Activated CD4-positive, alpha-beta memory T cell treated with anti-CD3 and anti-CD28 coated beads for 36 hours (primary cell): ENCODE measurements around the gene ALPP. TPM values are rescaled to one million over a fixed set of nuclear protein-coding genes. Genes with fewer than 3 reads are reported as not detected.
"Not testable (repeated sequence)": the region's sequence is repeated elsewhere in the genome, so short reads cannot be mapped to it uniquely, and the experiment has no call there.

Experiments
- CTCF ChIA-PET: fragments of 350-600 bp; sonication (Branson Sonifier 250); formaldehyde crosslinking; loops from one replicate; lab custom pipeline; 2021; ENCODE audit warnings: antibody characterized with exemption, inconsistent platforms; lab: Charles Lee
- POLR2A ChIA-PET: fragments of 350-600 bp; sonication (Branson Sonifier 250); formaldehyde crosslinking; loops from one replicate; lab custom pipeline; 2021; ENCODE audit warnings: antibody characterized with exemption; lab: Charles Lee
- DNase-seq: peaks from one replicate; pipeline ENCODE4 v3.0.0-alpha.2; 2020
- H3K27ac Mint-ChIP-seq: one replicate; pipeline ENCODE4 v1.8.0; 2021; ENCODE audit warnings: mixed read lengths
- H3K27me3 Mint-ChIP-seq: one replicate; pipeline ENCODE4 v1.8.0; 2021; ENCODE audit warnings: mixed read lengths
- H3K36me3 Mint-ChIP-seq: one replicate; pipeline ENCODE4 v1.8.0; 2021; ENCODE audit warnings: mixed read lengths
- H3K4me1 Mint-ChIP-seq: one replicate; pipeline ENCODE4 v1.8.0; 2021; ENCODE audit warnings: low read depth, mixed read lengths
- H3K4me3 Mint-ChIP-seq: one replicate; pipeline ENCODE4 v1.8.0; 2021; ENCODE audit warnings: mild to moderate bottlenecking, mixed read lengths
- H3K9me3 Mint-ChIP-seq: one replicate; pipeline ENCODE4 v1.8.0; 2021; ENCODE audit warnings: mixed read lengths
- intact Hi-C: fragments of 100-400 bp; cut with micrococcal nuclease; formaldehyde crosslinking; loops from one replicate; pipeline ENCODE4 v1.15.1; 2023
- total RNA-seq, 2 experiments: library from RNA; stranded (reverse); gene quantifications; one replicate each; pipeline ENCODE4 v1.2.3, GENCODE V29; 2021

Gene ALPP
- total RNA-seq, 2 experiments from 2014 or later: not detected

GRCh38 chr2:232335859-232336215 is 42.7 kb upstream of the ALPP start:
- POLR2A ChIA-PET: no interaction called here
- H3K27me3 Mint-ChIP-seq: no peaks in the 10 kb centered on the region
- no peaks in the 10 kb centered on the region for H3K36me3 Mint-ChIP-seq
- no peak overlapping the region for H3K4me3 Mint-ChIP-seq
- no peak for DNase-seq
- no peaks in the 10 kb centered on the region for H3K9me3 Mint-ChIP-seq
- CTCF ChIA-PET: interaction anchor here (0.5 to 1.9 kb wide), 6 partner anchors 9 to 395 kb away, joined by 3 to 9 read pairs (median 3); no protein-coding TSS in a partner anchor
- intact Hi-C loops: loop anchor here (2.0 kb wide), 1 partner anchor 105 kb away; no protein-coding TSS in a partner anchor
- H3K4me1 Mint-ChIP-seq: no peaks in the 10 kb centered on the region
- H3K27ac Mint-ChIP-seq: no peak overlapping the region

DNA sequence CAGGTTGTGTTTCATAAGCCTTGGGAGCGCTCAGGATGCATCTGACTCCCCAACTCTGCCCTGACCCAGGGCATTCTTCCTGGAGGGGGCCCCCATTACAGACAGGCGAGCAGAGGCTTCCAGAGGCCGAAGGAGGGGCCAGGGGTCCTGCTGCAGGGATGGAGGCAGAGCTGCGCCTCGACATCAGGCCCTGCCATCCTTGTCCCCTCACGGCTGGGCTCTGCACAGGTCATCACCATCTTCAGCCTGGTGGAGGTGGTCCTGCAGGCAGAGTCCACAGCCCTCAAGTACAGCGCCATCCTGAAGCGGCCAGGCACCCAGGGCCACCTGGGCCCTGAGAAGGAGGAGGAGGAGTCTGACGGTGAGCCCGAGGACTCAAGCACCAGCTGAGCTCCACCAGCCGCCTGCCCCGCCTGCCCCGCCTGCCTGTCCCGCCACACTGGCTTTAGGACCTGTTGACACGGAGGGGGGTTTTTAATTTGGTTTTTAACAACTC is 42.3 kb upstream of the ALPP start:
- intact Hi-C loops: no loop called here

DNA sequence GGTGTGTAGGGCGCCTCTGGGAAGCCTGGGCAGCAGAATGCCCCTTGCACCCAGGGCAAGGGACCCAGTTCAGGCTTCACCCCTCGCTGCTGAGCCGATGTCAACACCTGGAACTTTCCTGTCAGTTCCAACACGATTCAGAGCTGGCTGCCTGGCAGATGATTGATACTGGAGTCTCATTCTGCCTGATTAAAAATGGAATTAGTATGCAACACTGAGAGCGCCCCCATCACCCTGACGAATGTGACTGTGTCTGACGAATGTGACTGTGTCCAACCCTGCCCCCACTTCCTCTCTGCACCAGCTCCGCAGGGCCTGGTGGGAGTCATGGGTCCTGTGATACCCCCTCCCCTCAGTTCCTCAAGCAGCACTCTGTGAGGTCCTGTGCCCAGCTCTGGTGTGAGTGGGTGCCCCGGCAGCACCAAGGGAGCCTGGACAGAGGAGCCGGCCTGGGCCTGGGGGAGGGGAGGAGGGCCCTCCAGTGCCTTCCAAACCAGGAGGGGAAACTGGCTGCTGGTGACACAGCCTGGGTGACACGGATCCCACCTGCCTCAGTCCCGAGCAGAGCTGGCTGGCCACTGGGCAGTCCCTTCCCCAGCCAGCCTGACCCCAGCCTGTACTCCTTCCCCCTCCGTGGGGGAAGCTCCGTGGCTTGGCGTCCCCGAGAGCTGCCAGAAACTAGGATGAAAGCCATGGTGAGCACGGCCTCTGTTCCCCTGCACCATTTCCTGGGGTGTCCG is 41.4 kb upstream of the ALPP start:
- H3K27me3 Mint-ChIP-seq: no peaks in the 10 kb centered on the region
- DNase-seq: peak; percentile 3
- CTCF ChIA-PET: interaction anchor here (0.6 to 1.9 kb wide), 5 partner anchors 15 to 102 kb away, joined by 3 to 9 read pairs (median 5); no protein-coding TSS in a partner anchor
- intact Hi-C loops: no loop called here
- no peaks in the 10 kb centered on the region for H3K9me3 Mint-ChIP-seq
- no peak overlapping the region for H3K4me3 Mint-ChIP-seq
- no peaks in the 10 kb centered on the region for H3K4me1 Mint-ChIP-seq
- H3K36me3 Mint-ChIP-seq: no peaks in the 10 kb centered on the region
- POLR2A ChIA-PET: no interaction called here
- H3K27ac Mint-ChIP-seq: no peak overlapping the region

More for the DNA sequence above, 42.3 kb upstream of the ALPP start:
- no peak overlapping the region for H3K4me3 Mint-ChIP-seq
- ChIA-PET CTCF (interaction anchor here (0.5 to 1.9 kb wide), 7 partner anchors 9 to 186 kb away, joined by 3 to 9 read pairs (median 3); no protein-coding TSS in a partner anchor), POLR2A (no interaction called here)
- H3K4me1 Mint-ChIP-seq: no peaks in the 10 kb centered on the region
- no peaks in the 10 kb centered on the region for H3K27me3 Mint-ChIP-seq
- no peak overlapping the region for H3K27ac Mint-ChIP-seq
- no peaks in the 10 kb centered on the region for H3K36me3 Mint-ChIP-seq
- no peak for DNase-seq
- H3K9me3 Mint-ChIP-seq: no peaks in the 10 kb centered on the region

DNA sequence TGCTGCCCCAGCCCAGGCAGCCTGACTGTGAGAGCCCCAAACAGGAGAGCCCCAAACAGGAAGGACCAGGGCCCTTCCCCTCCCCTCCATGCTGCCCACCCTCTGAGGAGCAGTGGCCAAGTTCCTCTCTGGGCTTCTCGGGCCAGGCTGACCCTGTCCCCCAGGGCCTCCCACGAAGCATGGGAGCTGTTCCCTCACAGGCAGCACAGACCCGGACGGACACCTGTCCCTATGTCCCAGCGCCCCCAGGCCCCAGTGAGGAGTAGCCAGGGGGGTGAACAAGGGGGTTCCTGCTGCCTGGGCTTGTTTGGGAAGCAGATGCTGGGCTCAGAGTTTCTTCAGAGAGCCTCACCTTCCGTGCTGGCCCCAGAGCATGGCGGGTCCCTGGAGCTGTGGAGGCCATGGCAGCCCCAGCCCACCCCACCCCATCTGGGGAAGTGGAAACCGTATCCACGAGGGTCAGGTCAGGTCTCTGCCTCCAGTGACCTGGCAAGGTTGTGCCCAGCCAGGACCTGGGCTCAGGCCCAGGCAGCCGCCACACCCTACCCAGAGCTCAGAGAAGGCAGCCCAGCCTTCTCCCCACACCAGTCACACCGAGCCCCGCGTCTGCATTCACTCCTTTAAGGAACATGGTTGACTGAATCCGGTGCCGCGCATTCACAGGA is 40.3 kb upstream of the ALPP start:
- intact Hi-C loops, H3K36me3 Mint-ChIP-seq, H3K27ac Mint-ChIP-seq, CTCF ChIA-PET, POLR2A ChIA-PET, H3K4me1 Mint-ChIP-seq, H3K4me3 Mint-ChIP-seq, H3K27me3 Mint-ChIP-seq, H3K9me3 Mint-ChIP-seq: not testable (repeated sequence)
- DNase-seq: peak; percentile 5

DNA sequence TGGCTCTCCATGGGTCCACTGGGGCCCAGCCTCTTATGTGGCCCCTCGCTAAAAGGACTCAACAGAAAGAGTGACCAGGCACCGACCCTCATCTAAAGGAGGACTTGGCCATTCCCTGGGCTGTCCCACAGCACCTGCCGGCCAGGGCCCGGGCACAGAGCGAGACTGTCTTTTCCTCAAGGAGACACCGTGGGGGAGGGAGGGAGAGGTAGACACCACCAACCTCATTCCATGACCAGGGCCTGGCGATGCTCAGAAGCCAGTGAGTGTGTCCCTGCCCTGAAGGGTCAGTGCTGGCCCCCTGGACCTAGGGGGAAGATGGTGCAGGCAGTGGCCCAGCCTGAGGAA is 39.8 kb upstream of the ALPP start:
- Mint-ChIP-seq H3K4me1 (no peaks in the 10 kb centered on the region), H3K36me3 (no peaks in the 10 kb centered on the region), H3K9me3 (no peaks in the 10 kb centered on the region), H3K27me3 (no peaks in the 10 kb centered on the region), H3K4me3 (no peak overlapping the region), H3K27ac (no peak overlapping the region)
- POLR2A ChIA-PET: no interaction called here
- DNase-seq: no peak
- intact Hi-C loops: no loop called here
- CTCF ChIA-PET: no interaction called here

DNA sequence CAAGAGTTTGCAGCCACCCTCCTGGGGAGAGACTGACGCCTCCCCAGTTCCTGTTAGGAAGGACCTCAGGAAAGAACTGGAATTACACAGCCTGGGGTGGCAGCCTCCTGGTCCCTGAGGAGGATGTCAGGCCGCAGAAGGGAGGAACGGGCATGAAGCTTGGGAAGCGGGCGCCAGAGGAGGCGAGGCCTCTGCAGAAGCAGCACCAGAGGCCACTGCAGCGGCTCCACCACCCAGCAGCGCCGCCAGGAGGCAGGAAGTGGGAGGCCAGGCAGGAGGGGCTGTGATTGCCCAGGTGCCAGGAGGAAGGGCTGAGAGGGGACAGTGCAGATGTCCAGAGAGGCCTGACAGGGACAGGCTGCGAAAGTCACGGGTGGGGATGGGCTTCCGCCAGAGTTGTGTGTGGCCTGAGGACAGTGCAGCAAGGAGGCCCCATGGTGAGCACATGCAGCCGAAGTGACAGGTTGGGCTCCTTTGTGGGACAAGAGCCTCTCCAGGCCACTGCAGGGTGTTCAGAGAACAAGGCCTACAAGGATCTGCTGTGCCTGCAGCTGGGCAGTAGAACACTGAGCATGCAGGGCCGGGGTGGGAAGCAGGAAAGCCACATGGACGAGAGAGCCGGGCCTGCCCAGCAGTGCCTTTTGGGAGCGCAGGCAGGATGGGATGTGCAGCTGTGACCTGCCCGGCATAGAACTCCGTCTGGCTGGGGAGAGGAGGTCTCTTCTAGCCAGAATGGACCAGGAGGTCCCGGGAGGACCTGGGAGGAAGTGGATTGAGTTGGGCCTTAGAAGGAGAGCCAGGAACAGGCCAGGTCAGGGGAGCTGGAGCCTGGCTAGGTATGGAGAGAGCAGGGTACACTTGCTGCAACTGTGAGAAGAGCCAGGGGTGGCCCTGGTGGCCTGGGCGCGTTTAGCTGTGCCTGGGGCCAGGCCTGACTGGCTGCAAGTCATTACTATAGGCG is 39.1 kb upstream of the ALPP start:
- H3K27ac Mint-ChIP-seq: no peak overlapping the region
- H3K36me3 Mint-ChIP-seq: no peaks in the 10 kb centered on the region
- intact Hi-C loops: no loop called here
- H3K4me3 Mint-ChIP-seq: no peak overlapping the region
- H3K4me1 Mint-ChIP-seq: no peaks in the 10 kb centered on the region
- no peaks in the 10 kb centered on the region for H3K27me3 Mint-ChIP-seq
- no peaks in the 10 kb centered on the region for H3K9me3 Mint-ChIP-seq
- POLR2A ChIA-PET: no interaction called here
- CTCF ChIA-PET: no interaction called here
- no peak for DNase-seq

DNA sequence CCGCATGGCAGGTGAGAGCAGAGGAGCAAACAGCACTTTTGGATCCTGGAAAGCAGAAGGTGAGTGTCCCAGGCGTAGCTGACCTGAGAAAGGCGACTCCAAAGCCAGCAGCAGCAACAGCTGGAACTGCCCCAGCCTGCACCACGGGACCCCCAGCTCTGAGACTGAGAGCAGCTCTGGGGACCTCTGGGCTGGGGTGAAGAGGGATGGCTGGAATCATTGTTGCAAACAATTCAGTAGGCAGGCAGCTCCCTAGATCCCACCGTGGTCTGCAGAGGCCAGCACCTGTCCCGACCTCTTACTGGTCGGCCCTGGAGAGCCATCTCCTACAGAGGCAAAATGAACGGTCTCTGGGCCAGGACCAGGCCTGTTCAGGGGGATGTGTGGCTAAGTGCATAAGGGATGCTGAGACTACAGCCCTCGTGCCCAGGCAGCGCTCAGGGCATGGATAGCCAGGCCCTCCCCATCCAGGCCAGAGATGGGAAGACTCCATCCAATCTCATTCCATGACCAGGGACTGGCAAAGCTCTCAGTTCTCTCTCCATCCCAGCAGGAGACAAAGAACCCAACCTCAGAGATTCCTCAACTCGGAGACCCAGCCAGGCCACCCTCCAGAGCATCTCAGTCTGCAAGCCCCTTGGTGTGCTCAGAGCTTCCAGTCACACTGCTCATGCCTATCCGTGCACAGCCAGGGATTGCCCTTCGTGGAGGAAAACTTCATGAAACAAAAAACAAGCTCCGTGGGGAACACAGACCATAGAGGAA is 38.2 kb upstream of the ALPP start:
- Mint-ChIP-seq H3K36me3 (no peaks in the 10 kb centered on the region), H3K4me3 (no peak overlapping the region), H3K9me3 (no peaks in the 10 kb centered on the region), H3K4me1 (no peaks in the 10 kb centered on the region), H3K27ac (no peak overlapping the region), H3K27me3 (no peaks in the 10 kb centered on the region)
- DNase-seq: no peak
- ChIA-PET POLR2A (no interaction called here), CTCF (interaction anchor here (0.6 to 1.6 kb wide), 5 partner anchors 10 to 99 kb away, joined by 3 read pairs; no protein-coding TSS in a partner anchor)
- intact Hi-C loops: no loop called here

GRCh38 chr2:232341061-232341738 is 37.4 kb upstream of the ALPP start:
- POLR2A ChIA-PET: no interaction called here
- Mint-ChIP-seq H3K4me3 (no peak overlapping the region), H3K27ac (no peak overlapping the region), H3K9me3 (no peaks in the 10 kb centered on the region), H3K36me3 (no peaks in the 10 kb centered on the region), H3K4me1 (no peaks in the 10 kb centered on the region), H3K27me3 (no peaks in the 10 kb centered on the region)
- intact Hi-C loops: no loop called here
- CTCF ChIA-PET: interaction anchor here (0.7 to 1.6 kb wide), 4 partner anchors 10 to 98 kb away, joined by 3 read pairs; no protein-coding TSS in a partner anchor
- no peak for DNase-seq

- Mint-ChIP-seq H3K9me3 (no peaks in the 10 kb centered on the region), H3K27ac (no peak overlapping the region), H3K4me3 (no peak overlapping the region), H3K4me1 (no peaks in the 10 kb centered on the region), H3K36me3 (no peaks in the 10 kb centered on the region), H3K27me3 (no peaks in the 10 kb centered on the region)
- intact Hi-C loops: no loop called here
- ChIA-PET POLR2A (no interaction called here), CTCF (interaction anchor here (1.1 to 1.6 kb wide), 3 partner anchors 17 to 97 kb away, joined by 3 read pairs; no protein-coding TSS in a partner anchor)
- DNase-seq: no peak
Observed at GRCh38 chr2:232341739-232342126, 36.8 kb upstream of the ALPP start.

DNA sequence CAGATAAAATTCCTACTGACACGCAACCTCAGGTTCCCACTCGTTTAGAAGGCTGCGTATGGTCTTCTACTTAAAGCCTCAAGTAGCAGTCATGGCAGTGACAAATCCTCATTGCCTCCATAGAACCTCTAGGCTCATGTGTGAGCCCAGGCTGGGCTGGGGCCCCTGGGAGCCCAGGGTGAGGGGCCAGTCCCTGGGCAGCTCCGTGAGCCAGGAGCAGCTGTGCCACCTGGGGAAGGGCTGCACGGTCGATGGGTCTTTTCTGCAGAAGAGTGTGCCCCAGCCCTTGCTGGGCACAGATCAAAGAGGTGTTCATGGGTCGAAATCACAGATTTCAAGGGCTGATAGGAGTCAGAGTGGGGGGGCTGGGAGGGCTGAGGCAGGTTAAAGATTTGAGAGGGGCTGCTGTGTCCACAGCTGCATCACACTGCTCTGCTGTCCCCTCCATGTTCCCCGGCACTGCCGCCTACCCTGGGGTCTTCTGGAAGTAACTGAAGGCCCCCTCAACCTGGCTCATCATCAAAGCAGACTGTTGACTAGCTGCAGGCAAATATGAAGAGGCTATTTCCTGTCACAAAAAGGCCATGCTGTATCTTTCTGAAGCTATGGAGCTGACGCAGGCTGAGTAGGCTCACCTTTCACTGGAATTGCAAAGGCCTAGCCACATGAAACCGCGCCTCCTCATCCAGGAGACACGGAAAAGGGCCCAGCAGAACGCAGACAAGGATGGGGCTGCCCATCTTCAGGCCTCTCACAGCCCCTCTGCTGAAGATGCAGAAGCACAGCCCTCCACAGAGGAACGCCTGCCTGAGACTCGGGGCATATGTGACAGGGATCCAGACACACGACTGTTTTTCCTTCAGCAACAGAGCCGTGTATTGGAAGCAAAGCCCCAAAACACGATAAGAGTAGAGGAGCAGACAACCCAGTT is 35.7 kb upstream of the ALPP start:
- CTCF ChIA-PET: interaction anchor here (1.0 kb wide), 1 partner anchor 15 kb away, joined by 3 read pairs; no protein-coding TSS in a partner anchor
- H3K4me3 Mint-ChIP-seq: no peak overlapping the region
- no peak for DNase-seq
- no peaks in the 10 kb centered on the region for H3K36me3 Mint-ChIP-seq
- H3K4me1 Mint-ChIP-seq: no peaks in the 10 kb centered on the region
- intact Hi-C loops: no loop called here
- no peaks in the 10 kb centered on the region for H3K27me3 Mint-ChIP-seq
- H3K27ac Mint-ChIP-seq: no peak overlapping the region
- POLR2A ChIA-PET: no interaction called here
- peaks cover 2% of the 10 kb centered on the region for H3K9me3 Mint-ChIP-seq
